CD1c-positive myeloid dendritic cell (primary cell): ENCODE data around the gene SYT15B.
"Not testable (repeated sequence)": the region's sequence is repeated elsewhere in the genome, so short reads cannot be mapped to it uniquely, and the experiment has no call there.

Experiments used
- DNase-seq: peaks from one replicate; pipeline ENCODE4 v3.0.0-alpha.2; 2016; ENCODE audit errors: extremely low spot score

SYT15B gene

GRCh38 chr10:47763554-47764175 lies at the start of gene SYT15B:
SYT15B (minus strand) TSS chr10:47763592; CDS start chr10:47762640, 952 bp downstream.
- DNase-seq: not testable (repeated sequence)

GRCh38 chr10:47779590-47779989 lies 16.2 kb upstream of the SYT15B start:
- DNase-seq: not testable (repeated sequence)

GRCh38 chr10:47775361-47776231 lies 12.2 kb upstream of the SYT15B start:
- DNase-seq: peak; percentile 29

DNA sequence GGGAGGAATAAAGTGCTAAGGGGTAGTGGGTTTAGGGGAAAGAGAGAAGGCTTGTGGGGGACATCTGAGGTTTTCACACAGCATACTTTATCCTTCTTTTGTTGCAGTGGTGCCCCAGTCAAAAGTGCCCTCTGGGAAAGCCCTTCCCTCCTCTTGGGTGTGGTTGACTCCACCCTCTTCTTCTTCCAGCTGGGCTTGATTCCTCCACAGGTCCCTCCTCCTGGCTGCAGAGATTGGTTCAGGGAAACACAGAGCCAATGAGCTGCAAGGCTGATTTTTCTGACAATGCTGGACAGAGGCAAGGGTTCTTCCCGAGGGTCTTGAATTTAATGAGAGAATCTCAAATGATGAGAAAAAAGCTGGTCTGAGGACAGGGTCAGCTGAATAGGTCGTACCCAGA lies 7.4 kb upstream of the SYT15B start:
- not testable (repeated sequence) for DNase-seq

DNA sequence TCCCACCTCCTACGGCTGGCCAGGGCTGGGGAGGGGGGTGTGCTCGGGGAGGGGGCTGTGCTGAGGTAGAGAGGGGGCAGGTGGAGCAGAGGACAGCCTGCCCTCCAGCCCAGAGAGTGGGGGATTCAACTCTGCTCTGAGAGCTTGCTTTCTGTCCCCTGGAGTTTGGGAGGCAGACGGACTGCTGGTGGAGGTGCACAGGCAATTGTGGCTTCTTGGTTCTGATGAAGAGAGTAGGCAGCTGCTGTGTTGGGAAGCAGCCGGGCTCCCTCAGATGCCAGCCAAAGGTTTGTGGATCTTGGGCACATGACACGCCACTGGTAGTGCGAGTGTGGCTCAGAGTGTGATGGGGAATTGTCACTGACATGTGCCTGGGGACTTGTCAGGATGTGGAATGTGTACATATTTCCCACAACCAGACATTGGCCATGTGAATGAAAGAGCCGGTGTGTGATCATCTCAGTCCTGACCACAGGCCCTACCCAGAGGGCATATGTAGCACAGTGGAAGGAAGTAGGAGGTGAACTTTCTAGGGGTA lies 5.3 kb upstream of the SYT15B start:
- DNase-seq: not testable (repeated sequence)

DNA sequence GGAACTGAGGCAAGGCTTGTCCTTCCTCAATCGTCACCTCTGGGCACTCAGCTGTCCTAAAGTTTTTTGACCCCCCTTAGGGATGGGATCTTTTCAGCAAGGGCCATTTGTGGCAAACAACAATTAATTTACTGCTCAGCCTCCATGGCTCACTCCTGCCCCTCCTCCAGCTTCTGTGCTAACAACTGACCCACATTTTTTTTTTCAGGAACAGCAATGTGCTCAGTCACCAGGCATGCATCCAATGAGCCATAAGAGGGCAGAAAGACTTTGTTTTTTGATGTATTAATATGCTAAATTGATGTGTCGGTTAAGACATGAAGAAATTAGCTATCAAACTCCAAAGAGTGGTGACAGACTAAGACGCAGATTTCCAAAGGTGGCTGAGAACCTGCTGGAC lies 4.7 kb upstream of the SYT15B start:
- DNase-seq: not testable (repeated sequence)

DNA sequence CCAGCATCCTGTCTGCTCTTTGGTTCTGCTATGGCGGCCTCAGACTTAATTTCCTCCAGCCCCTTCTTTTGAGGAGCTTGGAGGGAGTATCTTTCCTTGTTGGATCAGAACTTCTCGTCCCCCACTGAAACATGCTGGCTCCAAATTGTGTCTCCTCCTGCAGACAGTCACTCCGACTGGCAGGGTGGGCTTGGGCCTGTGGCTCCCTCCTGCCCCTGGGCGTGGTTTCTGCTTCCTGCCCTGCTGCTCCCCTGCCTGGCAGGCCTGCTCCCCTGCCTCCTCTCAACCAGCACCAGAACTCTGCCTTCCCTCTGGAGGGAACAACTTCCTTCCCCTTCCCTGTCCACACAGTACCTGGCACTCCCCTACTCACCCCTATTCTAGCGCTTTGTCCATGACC lies 3.8 kb upstream of the SYT15B start:
- not testable (repeated sequence) for DNase-seq

GRCh38 chr10:47765232-47765631 lies 1.8 kb upstream of the SYT15B start:
- not testable (repeated sequence) for DNase-seq

DNA sequence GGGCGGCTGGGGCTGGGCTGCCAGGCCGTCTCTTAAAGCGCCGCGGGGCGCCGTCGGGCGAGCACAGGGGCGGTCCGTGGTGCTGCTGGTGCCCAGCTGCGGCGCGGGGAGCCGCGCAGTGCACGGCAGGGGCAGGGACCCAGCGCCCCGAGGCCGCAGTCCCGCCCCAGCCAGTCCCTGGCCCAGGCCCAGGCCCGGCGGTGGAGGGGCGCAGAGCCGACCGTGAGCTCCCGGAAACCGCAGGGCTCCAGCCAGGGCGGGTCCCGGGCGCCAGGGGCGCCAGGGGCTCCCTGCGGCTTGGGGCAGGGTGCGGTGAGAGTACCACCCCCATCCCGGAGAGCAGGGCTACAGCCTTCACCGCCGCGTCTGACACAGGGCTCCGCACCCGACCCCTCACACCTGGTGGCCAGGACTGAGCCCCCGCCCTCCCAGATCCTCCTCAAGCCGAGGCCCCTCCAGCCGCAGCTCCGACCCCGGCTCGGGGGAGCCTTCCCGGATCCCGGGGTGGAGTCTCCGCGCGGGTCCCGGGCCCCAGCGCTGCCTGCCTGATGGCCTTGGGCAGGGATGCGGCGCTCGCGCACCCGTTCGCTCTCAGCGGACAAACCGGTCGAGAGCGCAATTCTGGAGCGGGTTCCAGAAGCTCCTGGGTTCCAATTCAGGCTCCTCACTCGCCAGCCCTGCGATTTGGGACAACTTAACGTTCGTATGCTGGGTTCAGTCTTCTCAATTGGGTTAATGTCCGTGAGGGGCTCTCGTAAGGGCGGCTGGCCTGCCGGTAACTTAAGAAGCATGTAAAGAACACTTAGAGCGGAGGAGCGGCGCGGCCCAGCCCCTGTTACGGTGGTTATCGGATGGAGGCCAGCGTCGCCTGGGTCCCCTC lies 478 bp downstream of the SYT15B start:
- DNase-seq: not testable (repeated sequence)

DNA sequence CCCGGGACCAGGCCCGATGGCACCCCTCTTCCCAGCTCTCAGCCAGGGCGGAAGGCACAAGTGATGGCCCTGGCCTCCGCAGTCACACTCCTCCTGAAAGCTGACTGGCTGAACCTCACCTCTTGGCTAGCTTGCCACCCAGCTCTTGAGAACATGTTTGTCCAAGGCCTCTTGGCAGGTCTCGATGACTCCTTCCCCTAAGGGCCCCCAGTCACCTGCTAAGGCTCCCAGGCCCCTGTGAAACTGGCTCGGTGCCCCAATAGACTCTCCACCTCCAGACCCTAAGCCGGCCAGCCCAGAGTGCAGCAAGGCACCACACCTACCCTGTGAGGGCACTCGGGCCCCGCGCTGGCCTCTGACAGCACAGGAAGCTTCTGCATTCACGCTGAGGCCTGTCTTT lies 4.5 kb downstream of the SYT15B start:
- DNase-seq: not testable (repeated sequence)

- DNase-seq: not testable (repeated sequence)
These were observed 7.2 kb downstream of the SYT15B start for GRCh38 chr10:47756169-47756568.

GRCh38 chr10:47753871-47754270 lies 9.5 kb downstream of the SYT15B start:
- not testable (repeated sequence) for DNase-seq

GRCh38 chr10:47753176-47753575 lies 10.2 kb downstream of the SYT15B start:
- DNase-seq: not testable (repeated sequence)

DNA sequence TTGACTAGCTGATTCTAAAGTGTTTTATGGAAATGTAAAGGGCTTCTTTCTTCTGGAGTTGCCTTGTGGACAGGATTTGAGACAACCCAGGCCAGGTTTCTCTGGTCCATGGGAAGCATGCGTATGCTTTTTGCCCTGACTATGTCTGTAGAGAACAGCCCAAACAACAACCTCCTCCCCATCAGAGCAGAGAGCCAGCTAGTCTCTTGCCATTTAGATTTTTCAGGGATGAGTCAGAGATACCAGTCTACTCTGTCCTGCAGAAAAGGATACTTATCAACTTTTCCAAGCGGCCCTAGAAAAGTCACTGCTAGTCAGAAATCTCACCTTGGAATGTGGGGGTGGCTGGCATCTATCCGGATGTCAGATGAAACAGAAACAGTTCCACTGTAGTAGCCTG lies 11.6 kb downstream of the SYT15B start:
- DNase-seq: not testable (repeated sequence)

GRCh38 chr10:47750360-47750759 lies 13.0 kb downstream of the SYT15B start:
- DNase-seq: not testable (repeated sequence)

DNA sequence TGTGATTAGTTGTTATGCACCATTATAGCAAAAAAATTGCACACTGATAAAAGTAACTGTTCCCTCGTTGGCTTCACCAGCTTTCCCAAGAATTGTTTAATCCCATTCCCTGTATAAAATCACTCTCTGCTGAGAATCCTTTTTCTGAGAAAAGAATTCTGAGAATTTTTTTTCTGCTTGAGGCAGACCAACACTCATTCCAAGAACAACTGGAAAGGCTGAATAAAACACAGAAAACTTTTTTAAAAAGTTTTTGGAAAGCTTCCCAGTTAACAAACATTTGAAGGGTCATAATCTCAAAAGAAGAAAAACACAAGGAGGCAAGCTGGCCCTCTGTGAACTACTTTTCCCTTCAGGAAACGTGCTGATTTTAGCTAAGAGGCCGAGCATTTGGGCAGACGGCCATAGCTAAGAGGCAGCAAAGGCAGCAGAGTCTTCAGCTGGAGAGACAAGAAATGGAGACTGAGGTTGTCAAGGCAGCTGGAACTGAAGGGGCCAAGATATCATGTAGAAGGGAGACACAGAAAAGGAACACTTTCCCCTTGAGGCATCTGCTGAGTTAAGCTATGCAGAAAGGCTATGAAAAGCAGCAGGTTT lies 16.5 kb downstream of the SYT15B start:
- not testable (repeated sequence) for DNase-seq

DNA sequence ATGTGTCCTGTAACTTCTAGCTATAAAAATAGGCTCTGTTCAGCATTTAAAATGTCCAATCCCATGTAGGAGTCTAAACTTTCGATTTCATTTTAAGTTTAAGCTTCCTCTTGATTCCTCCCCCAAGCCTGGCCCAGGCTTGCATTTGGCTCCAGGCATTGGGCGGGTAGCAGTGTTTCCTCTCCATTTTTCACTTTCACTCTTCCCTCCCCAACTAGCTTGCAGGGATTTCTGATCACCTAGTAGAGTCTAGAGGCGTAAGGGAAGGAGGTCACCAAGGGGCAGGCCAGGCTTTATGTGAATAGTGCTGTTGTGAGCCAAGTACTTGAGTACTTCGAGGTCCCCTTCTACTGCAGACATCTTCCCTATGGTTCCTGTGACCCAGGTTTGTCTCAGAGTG lies 18.5 kb downstream of the SYT15B start:
- DNase-seq: not testable (repeated sequence)

DNA sequence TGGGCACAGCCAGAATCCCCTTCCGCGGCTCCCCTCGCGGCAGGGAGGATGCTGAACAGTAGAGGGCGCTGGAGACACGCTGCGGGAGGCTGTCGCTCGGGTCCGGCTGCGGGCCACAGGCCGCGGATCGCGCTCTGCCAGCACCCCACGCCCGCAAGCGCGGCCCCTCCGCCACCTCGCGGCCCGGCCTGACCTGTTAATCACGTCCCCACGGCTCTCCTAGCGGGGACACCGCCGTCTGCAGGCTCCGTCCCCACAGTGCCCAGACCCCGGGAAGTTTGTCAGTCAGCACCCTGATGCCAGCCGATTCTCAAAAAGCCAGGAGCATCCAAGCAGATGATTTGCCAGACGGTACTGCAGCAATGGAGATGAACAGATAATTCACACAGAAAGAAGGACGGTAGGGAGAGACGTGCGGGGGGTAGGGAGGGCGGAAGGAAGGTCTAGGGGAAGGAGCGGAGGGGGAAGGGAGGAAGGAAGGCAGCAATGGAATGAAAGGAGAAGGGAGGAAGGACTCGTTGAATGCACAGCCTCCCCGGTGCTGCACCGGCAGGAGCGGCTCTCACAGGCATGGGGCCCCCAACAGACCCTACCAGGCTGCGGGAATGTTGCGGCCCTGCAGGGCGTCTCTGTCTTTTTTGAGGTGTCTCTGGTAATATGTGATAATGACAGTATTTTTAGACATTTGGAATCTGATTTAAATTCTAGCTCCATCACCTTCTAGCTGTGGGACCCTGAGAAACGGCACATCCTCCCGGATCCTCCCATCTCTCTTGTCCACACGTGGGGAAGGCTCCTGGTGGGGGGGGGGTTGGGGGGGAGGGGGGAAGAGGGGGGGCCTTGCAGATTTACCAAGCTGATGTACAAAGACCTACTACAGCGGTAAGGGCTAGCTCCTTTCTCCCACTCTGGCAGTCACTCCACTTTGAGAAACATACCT lies 19.5 kb downstream of the SYT15B start:
- DNase-seq: not testable (repeated sequence)

DNA sequence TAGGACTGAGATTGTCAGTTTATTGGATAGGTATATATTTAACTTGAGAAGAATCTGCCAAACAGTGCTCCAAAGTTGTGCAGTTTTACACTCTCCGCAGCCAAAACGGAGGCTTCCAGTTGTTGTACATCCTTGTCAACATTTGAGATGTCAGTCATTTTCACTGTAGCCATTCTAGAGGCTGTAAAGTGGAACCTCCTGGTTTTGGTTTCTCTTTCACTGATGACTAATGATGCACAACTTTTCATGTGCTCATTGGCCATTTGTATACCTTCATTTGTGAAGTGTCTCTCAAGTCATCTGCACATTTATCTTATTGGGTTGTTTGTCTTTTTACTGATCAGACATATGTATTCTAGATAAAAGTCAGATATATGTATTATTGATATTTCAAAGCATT lies 22.5 kb downstream of the SYT15B start:
- not testable (repeated sequence) for DNase-seq

DNA sequence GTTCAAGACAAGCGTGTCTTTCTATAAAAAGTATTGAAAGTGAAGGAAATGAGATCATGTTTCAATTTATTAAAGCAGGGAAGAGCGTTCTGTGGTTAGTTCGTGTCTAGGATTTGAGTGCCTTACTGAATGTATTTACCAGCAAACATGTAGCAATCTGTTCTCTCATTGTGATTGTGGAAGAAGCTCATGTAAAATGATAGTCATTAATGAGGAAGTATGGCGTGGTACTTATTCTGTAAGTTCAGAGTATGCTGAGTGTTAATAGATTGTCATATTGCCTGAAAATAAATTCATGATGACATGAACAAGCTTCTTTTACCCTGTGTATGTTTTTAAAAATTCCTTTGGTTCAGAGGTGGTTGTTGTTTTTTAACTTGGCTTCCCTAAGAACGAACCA lies 32.5 kb downstream of the SYT15B start:
- DNase-seq: not testable (repeated sequence)
